ENCODE data around the gene HP1BP3.

- TF ChIP-seq, protein P1, sequence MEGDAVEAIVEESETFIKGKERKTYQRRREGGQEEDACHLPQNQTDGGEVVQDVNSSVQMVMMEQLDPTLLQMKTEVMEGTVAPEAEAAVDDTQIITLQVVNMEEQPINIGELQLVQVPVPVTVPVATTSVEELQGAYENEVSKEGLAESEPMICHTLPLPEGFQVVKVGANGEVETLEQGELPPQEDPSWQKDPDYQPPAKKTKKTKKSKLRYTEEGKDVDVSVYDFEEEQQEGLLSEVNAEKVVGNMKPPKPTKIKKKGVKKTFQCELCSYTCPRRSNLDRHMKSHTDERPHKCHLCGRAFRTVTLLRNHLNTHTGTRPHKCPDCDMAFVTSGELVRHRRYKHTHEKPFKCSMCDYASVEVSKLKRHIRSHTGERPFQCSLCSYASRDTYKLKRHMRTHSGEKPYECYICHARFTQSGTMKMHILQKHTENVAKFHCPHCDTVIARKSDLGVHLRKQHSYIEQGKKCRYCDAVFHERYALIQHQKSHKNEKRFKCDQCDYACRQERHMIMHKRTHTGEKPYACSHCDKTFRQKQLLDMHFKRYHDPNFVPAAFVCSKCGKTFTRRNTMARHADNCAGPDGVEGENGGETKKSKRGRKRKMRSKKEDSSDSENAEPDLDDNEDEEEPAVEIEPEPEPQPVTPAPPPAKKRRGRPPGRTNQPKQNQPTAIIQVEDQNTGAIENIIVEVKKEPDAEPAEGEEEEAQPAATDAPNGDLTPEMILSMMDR (IDR thresholded peaks at IDR 0.05; ENCODE audit: low read depth, low read length, poor library complexity, severe bottlenecking) = no peak
- TF ChIP-seq EZH2phosphoT487 (IDR thresholded peaks at IDR 0.05; ENCODE audit: borderline replicate concordance, low read length) = peak; percentile 67; the same call in 1 of the 2 replicates
These were observed 55.8 kb downstream of the HP1BP3 start for GRCh38 chr1:20731057-20731991.

Data from DOHH2 (cell line).